ENCODE results near the gene CCRL2. TPM values are rescaled to one million over a fixed set of nuclear protein-coding genes. Genes with fewer than 3 reads are reported as not detected.

The CCRL2 gene
- total and polyA plus RNA-seq, 2 of the 4 experiments (the other 2 are of a cell fraction) = 0.29 to 0.36 TPM

DNA sequence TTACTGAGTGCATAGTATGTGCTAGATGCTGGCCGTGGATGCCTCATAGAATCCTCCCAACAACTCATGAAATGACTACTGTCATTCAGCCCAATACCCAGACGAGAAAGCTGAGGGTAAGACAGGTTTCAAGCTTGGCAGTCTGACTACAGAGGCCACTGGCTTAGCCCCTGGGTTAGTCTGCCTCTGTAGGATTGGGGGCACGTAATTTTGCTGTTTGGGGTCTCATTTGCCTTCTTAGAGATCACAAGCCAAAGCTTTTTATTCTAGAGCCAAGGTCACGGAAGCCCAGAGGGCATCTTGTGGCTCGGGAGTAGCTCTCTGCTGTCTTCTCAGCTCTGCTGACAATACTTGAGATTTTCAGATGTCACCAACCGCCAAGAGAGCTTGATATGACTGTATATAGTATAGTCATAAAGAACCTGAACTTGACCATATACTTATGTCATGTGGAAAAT lies 37.4 kb upstream of the CCRL2 start:
- Histone ChIP-seq H4K20me1 (ENCODE audit: insufficient read depth, low read length) (no peaks in the 10 kb centered on the region), H2BK20ac (ENCODE audit: low read depth, low read length) (no peak overlapping the region), H3K9me3 (ENCODE audit: control insufficient read depth, insufficient read depth, low read length) (no peaks in the 10 kb centered on the region), H3K9me1 (ENCODE audit: insufficient read depth, low read length) (no peaks in the 10 kb centered on the region), H3K56ac (ENCODE audit: extremely low read depth, insufficient read depth, low read length) (no peak overlapping the region), H3K4me1 (ENCODE audit: control insufficient read depth, insufficient read depth, low read length) (no peaks in the 10 kb centered on the region), H2BK5ac (ENCODE audit: low read depth, low read length, poor library complexity, severe bottlenecking) (no peak overlapping the region), H3K4ac (ENCODE audit: low read depth, low read length) (no peak overlapping the region), H2AK9ac (replicated peaks; ENCODE audit: low read depth, low read length, poor library complexity) (no peak overlapping the region), H3K36me3 (ENCODE audit: control insufficient read depth, insufficient read depth, low read length) (no peaks in the 10 kb centered on the region), H2BK120ac (ENCODE audit: low read depth, low read length) (no peak overlapping the region), H3K4me3 (ENCODE audit: insufficient read depth, low read depth, low read length) (no peak overlapping the region), H3K14ac (replicated peaks; ENCODE audit: low read depth, low read length) (no peak overlapping the region), H4K91ac (ENCODE audit: insufficient read depth, low read depth, low read length) (no peak overlapping the region), H2AFZ (replicated peaks; ENCODE audit: low read length, poor library complexity) (no peak overlapping the region), H4K5ac (ENCODE audit: low read depth, low read length) (no peak overlapping the region), H3K79me1 (ENCODE audit: low read depth in 1 of 2, low read length in 2 of 2) (no peaks in the 10 kb centered on the region), H2AK5ac (ENCODE audit: low read depth, low read length) (no peak overlapping the region), H3K27ac (ENCODE audit: insufficient read depth, low read length) (no peak overlapping the region), H4K8ac (ENCODE audit: low read depth in 2 of 2, low read length in 2 of 2) (no peak overlapping the region), H3K18ac (ENCODE audit: low read depth, low read length) (no peak overlapping the region), H3K23ac (ENCODE audit: low read depth, low read length) (no peak overlapping the region), H3K4me2 (ENCODE audit: low read depth, low read length) (no peak overlapping the region), H3K27me3 (ENCODE audit: control insufficient read depth, insufficient read depth, low read length) (peaks cover 46% of the 10 kb centered on the region), H3K9ac (ENCODE audit: low read depth, low read length) (no peak overlapping the region), H2BK15ac (ENCODE audit: low read depth, low read length) (no peak overlapping the region)
- ATAC-seq (ENCODE audit: low read depth) (no peak), DNase-seq (no peak)
- POLR2A ChIA-PET (ENCODE audit: unreplicated experiment) = no interaction called here
- dilution Hi-C loops (cut with HindIII; ENCODE audit: low sequenced_read_pairs, unreplicated experiment) = no loop called here
- WGBS, 2 experiments (ENCODE audit: extremely low coverage in 2 of 2, insufficient read length in 1 of 2) = no CpG with 5 or more reads among the region's 6 CpGs
- CTCF ChIA-PET = interaction anchor here (0.9 to 1.4 kb wide), 2 partner anchors 9 to 65 kb away, joined by 3 to 4 read pairs; no protein-coding TSS in a partner anchor
- BruUV-seq (replicated peaks) = no TSS peak
- in situ Hi-C loops (cut with MboI; ENCODE audit: low sequenced_read_pairs) = loop anchor here (10.0 kb wide), 2 partner anchors 285 to 425 kb away; partner anchors contain the start of gene CXCR6
- intact Hi-C loops (cut with micrococcal nuclease) = loop anchor here (5.0 kb wide), 1 partner anchor 162 kb away; the partner anchor contains the start of gene CCR1
- no peak for TF ChIP-seq MAFK (IDR thresholded peaks at IDR 0.05; ENCODE audit: low read depth, low read length)
- TF ChIP-seq, protein P1, sequence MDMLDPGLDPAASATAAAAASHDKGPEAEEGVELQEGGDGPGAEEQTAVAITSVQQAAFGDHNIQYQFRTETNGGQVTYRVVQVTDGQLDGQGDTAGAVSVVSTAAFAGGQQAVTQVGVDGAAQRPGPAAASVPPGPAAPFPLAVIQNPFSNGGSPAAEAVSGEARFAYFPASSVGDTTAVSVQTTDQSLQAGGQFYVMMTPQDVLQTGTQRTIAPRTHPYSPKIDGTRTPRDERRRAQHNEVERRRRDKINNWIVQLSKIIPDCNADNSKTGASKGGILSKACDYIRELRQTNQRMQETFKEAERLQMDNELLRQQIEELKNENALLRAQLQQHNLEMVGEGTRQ (IDR thresholded peaks at IDR 0.05; ENCODE audit: low read depth, low read length) = no peak
- TF ChIP-seq SMC3 (IDR thresholded peaks at IDR 0.05; ENCODE audit: low read depth, low read length) = no peak
- TF ChIP-seq, protein P2, sequence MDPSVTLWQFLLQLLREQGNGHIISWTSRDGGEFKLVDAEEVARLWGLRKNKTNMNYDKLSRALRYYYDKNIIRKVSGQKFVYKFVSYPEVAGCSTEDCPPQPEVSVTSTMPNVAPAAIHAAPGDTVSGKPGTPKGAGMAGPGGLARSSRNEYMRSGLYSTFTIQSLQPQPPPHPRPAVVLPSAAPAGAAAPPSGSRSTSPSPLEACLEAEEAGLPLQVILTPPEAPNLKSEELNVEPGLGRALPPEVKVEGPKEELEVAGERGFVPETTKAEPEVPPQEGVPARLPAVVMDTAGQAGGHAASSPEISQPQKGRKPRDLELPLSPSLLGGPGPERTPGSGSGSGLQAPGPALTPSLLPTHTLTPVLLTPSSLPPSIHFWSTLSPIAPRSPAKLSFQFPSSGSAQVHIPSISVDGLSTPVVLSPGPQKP (IDR thresholded peaks at IDR 0.05; ENCODE audit: borderline replicate concordance, low read depth, low read length) = no peak
- no peak for TF ChIP-seq MXI1 (IDR thresholded peaks at IDR 0.05; ENCODE audit: borderline replicate concordance, low read depth, low read length)
- no peak for TF ChIP-seq FOS (IDR thresholded peaks at IDR 0.05; ENCODE audit: low read depth, low read length)
- TF ChIP-seq RAD21 (IDR thresholded peaks at IDR 0.05; ENCODE audit: low read length) = no peak
- TF ChIP-seq, protein P3, sequence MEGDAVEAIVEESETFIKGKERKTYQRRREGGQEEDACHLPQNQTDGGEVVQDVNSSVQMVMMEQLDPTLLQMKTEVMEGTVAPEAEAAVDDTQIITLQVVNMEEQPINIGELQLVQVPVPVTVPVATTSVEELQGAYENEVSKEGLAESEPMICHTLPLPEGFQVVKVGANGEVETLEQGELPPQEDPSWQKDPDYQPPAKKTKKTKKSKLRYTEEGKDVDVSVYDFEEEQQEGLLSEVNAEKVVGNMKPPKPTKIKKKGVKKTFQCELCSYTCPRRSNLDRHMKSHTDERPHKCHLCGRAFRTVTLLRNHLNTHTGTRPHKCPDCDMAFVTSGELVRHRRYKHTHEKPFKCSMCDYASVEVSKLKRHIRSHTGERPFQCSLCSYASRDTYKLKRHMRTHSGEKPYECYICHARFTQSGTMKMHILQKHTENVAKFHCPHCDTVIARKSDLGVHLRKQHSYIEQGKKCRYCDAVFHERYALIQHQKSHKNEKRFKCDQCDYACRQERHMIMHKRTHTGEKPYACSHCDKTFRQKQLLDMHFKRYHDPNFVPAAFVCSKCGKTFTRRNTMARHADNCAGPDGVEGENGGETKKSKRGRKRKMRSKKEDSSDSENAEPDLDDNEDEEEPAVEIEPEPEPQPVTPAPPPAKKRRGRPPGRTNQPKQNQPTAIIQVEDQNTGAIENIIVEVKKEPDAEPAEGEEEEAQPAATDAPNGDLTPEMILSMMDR (conservative IDR thresholded peaks at IDR 0.05; ENCODE audit: low read depth, low read length) = no peak
- TF ChIP-seq BHLHE40 (IDR thresholded peaks at IDR 0.05; ENCODE audit: low read depth, low read length) = no peak
- no peak for TF ChIP-seq CHD1 (IDR thresholded peaks at IDR 0.05; ENCODE audit: low read depth, low read length)
- no peak for TF ChIP-seq NFE2L2 (IDR thresholded peaks at IDR 0.05; ENCODE audit: low read depth, low read length)
- TF ChIP-seq POLR2A (IDR thresholded peaks at IDR 0.05; ENCODE audit: low read depth, low read length) = no peak
- no peak for TF ChIP-seq RFX5 (IDR thresholded peaks at IDR 0.05; ENCODE audit: low read depth, low read length)
- no peak for TF ChIP-seq MAZ (IDR thresholded peaks at IDR 0.05; ENCODE audit: borderline replicate concordance, low read depth, low read length)
- no peak for TF ChIP-seq CEBPB (IDR thresholded peaks at IDR 0.05; ENCODE audit: low read depth, low read length)
- TF ChIP-seq RCOR1 (IDR thresholded peaks at IDR 0.05; ENCODE audit: insufficient replicate concordance, low read length) = no peak
